Endothelial cell (in vitro differentiated cells): ENCODE measurements around the gene GZMB. TPM values are rescaled to one million over a fixed set of nuclear protein-coding genes. Genes with fewer than 3 reads are reported as not detected.

Experiments used
- DNase-seq: peaks from one replicate; pipeline ENCODE4 v3.0.0; 2021; ENCODE audit warnings: low spot score
- H3K27ac Mint-ChIP-seq: one replicate; pipeline ENCODE4 v1.8.0; 2021; ENCODE audit warnings: mixed read lengths, inconsistent platforms; ENCODE audit not compliant: unreplicated experiment
- H3K27me3 Mint-ChIP-seq: one replicate; pipeline ENCODE4 v1.8.0; 2021; ENCODE audit warnings: mild to moderate bottlenecking, moderate library complexity, mixed read lengths, inconsistent platforms; ENCODE audit not compliant: unreplicated experiment
- H3K36me3 Mint-ChIP-seq: one replicate; pipeline ENCODE4 v1.8.0; 2021; ENCODE audit warnings: mild to moderate bottlenecking, low read depth, mixed read lengths, inconsistent platforms; ENCODE audit not compliant: unreplicated experiment
- H3K4me1 Mint-ChIP-seq: one replicate; pipeline ENCODE4 v1.8.0; 2021; ENCODE audit warnings: mild to moderate bottlenecking, mixed read lengths, inconsistent platforms; ENCODE audit not compliant: unreplicated experiment
- H3K4me3 Mint-ChIP-seq: one replicate; pipeline ENCODE4 v1.8.0; 2021; ENCODE audit warnings: mild to moderate bottlenecking, mixed read lengths, inconsistent platforms; ENCODE audit not compliant: unreplicated experiment
- H3K9me3 Mint-ChIP-seq: one replicate; pipeline ENCODE4 v1.8.0; 2021; ENCODE audit warnings: mixed read lengths, inconsistent platforms; ENCODE audit not compliant: unreplicated experiment
- total RNA-seq: library from RNA; stranded (reverse); fragmentation: NEBNext Ultra II Directional; extraction: Animal tissue kit (Norgen Biotek cat#: 25700); gene quantifications from one replicate; pipeline ENCODE4 v1.2.1, GENCODE V29; 2021; ENCODE audit not compliant: unreplicated experiment
- TF ChIP-seq, protein P1 (sequence below): fragments of 200-600 bp; sonication (generic); IDR thresholded peaks from one replicate; pipeline ENCODE4 v1.5.0; 2021; ENCODE audit warnings: antibody characterized with exemption; ENCODE audit not compliant: unreplicated experiment

Gene GZMB
- total RNA-seq, 1 donor from 2014 or later: not detected

DNA sequence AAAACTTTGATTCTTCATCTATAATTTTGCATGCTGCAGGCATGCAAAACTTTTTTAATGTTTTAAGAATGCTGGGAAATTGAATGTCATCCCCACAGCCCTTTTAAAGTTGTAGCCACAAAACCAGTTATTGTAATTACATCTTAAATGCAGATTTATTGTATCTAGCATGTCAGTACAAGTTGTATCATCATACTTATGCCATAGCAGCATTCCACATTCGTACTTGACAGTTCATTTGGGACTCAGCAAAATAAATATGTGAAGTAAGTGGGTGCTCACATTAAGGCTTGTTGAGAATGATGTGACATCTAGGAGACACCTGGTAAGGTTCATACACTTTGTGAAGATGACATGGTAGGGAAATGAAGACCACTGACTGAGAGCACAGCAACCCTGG lies 44.0 kb upstream of the GZMB start:
- H3K27me3 Mint-ChIP-seq: no peaks in the 10 kb centered on the region
- H3K36me3 Mint-ChIP-seq: no peaks in the 10 kb centered on the region
- H3K4me3 Mint-ChIP-seq: no peak overlapping the region
- peaks cover 6% of the 10 kb centered on the region for H3K4me1 Mint-ChIP-seq
- TF ChIP-seq, protein P1, sequence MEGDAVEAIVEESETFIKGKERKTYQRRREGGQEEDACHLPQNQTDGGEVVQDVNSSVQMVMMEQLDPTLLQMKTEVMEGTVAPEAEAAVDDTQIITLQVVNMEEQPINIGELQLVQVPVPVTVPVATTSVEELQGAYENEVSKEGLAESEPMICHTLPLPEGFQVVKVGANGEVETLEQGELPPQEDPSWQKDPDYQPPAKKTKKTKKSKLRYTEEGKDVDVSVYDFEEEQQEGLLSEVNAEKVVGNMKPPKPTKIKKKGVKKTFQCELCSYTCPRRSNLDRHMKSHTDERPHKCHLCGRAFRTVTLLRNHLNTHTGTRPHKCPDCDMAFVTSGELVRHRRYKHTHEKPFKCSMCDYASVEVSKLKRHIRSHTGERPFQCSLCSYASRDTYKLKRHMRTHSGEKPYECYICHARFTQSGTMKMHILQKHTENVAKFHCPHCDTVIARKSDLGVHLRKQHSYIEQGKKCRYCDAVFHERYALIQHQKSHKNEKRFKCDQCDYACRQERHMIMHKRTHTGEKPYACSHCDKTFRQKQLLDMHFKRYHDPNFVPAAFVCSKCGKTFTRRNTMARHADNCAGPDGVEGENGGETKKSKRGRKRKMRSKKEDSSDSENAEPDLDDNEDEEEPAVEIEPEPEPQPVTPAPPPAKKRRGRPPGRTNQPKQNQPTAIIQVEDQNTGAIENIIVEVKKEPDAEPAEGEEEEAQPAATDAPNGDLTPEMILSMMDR: no peak
- DNase-seq: no peak
- H3K27ac Mint-ChIP-seq: no peak overlapping the region
- H3K9me3 Mint-ChIP-seq: no peaks in the 10 kb centered on the region

DNA sequence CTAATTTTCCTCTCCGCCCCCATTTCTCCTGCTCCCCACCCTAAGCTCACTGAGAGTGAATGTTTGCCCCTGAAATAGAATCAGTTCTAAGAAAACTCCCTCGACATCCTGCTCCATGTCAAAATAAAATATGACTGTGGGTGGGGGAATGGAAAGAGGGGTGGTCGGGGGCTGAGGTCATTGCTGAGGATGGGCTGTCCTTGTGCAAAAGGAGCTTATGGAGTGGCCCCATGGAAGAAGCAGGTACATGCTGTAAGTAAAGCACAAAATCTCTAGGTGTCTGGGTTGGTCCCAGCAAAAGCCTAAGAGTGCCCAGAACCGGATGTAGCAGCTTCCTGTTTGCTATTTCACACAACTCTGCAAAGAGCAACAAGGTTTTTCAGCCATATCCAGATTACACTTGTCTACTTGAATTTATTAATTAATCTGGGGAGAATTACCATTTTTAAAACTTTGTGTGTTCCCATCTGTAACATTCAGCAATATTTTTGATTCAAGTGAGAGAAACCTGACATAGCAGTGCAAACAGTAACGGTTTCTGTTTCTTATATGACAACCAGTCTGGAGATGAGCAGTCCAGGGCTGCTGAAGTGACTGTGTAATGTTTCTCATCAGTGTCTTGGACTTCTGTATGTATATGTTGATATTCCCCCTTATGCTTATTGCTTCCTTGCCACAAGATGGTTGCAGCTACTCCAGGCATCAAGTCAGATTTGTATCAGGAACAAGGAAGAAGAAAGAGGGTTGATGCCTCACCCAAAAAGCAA lies 40.4 kb upstream of the GZMB start:
- H3K27me3 Mint-ChIP-seq: no peaks in the 10 kb centered on the region
- no peak overlapping the region for H3K4me3 Mint-ChIP-seq
- no peak overlapping the region for H3K27ac Mint-ChIP-seq
- DNase-seq: no peak
- TF ChIP-seq, protein P1: no peak
- no peaks in the 10 kb centered on the region for H3K9me3 Mint-ChIP-seq
- H3K4me1 Mint-ChIP-seq: peaks cover 5% of the 10 kb centered on the region
- H3K36me3 Mint-ChIP-seq: no peaks in the 10 kb centered on the region

DNA sequence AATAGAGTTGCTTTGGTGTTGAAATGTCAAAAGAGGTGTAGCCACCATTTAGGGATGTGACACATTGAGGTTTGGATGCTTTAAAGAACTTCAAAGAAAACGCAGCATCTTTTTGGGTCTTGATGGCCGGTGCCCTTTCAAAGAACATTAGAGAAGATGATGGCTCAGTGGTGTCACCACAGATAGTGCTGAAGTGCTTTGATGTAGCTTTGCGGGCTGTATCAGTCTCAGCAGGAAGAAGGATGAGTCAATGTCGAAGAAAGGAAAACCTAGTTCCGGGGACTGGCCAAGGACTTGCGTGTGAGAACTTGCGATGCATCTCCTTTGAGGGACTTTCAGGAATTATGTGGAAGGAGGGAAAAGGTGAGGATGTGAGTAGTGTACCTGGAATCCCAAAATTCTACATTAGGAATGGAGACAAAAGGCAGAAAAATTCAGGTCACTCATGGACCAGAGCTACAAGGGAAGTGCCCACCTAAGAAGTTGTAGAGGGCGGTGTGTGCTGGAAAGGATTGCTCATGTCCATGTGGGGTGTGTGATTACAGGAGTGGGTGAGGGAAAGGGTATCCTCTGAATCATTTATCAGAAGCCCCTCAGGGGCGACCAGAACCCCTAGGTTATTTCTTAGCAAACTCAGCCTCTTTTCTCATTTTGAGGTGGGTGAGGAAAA lies 39.7 kb upstream of the GZMB start:
- H3K27ac Mint-ChIP-seq: no peak overlapping the region
- H3K4me1 Mint-ChIP-seq: peaks cover 5% of the 10 kb centered on the region
- TF ChIP-seq, protein P1: no peak
- H3K27me3 Mint-ChIP-seq: no peaks in the 10 kb centered on the region
- no peak for DNase-seq
- no peaks in the 10 kb centered on the region for H3K36me3 Mint-ChIP-seq
- no peaks in the 10 kb centered on the region for H3K9me3 Mint-ChIP-seq
- H3K4me3 Mint-ChIP-seq: no peak overlapping the region

DNA sequence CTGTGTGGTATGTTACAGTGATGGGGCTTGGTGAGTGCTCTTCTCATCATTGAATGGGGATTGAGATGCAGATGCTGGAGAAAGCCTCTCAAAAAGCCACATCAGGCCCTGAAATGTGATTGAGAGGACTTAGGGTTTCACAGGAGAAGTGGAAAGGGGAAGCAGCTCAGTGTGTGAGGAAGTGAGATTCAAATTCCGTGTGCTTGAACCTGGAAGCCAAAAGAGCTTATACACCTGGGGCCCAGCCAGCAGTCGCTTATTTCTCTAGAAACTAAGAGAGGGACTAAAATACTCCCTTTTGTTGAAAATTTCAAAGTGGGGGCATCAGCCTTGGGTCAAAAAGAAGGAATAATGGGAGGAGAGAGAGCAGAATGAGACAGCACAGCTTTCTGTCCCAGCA lies 39.1 kb upstream of the GZMB start:
- H3K9me3 Mint-ChIP-seq: no peaks in the 10 kb centered on the region
- peaks cover 5% of the 10 kb centered on the region for H3K4me1 Mint-ChIP-seq
- DNase-seq: no peak
- no peaks in the 10 kb centered on the region for H3K27me3 Mint-ChIP-seq
- H3K36me3 Mint-ChIP-seq: no peaks in the 10 kb centered on the region
- H3K4me3 Mint-ChIP-seq: no peak overlapping the region
- TF ChIP-seq, protein P1: no peak
- H3K27ac Mint-ChIP-seq: no peak overlapping the region

DNA sequence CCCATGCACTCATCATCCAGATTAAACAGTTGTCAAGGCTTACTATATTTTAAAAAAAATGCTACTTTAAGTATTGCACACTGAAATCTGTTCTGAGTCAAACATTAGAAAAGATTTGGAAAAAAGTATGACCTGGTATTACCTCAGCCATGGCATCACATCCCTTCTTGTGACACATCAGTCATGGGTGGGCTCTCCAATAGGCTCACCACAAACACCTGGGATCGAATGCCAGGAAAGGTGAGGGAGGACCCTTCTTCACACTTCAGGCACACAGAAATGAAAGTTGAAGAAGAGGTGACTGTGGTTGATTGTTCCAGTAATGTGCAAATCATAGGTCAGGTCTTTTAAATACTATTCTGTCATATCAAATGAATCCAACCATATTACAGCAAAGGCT lies 36.6 kb upstream of the GZMB start:
- peaks cover 5% of the 10 kb centered on the region for H3K4me1 Mint-ChIP-seq
- no peaks in the 10 kb centered on the region for H3K9me3 Mint-ChIP-seq
- TF ChIP-seq, protein P1: no peak
- no peak for DNase-seq
- H3K4me3 Mint-ChIP-seq: no peak overlapping the region
- no peaks in the 10 kb centered on the region for H3K36me3 Mint-ChIP-seq
- H3K27me3 Mint-ChIP-seq: no peaks in the 10 kb centered on the region
- no peak overlapping the region for H3K27ac Mint-ChIP-seq
